Inflammatory macrophage (primary cell): ENCODE data around the gene BNC2.

Source experiments
- DNase-seq, 2 donors: peaks; one replicate each; pipeline ENCODE4 v3.0.0-alpha.2; 2020 to 2022

The BNC2 gene

GRCh38 chr9:16755467-16756160 lies 114.9 kb downstream of the BNC2 start:
- no peak for DNase-seq

GRCh38 chr9:16754662-16755061 lies 115.8 kb downstream of the BNC2 start:
- no peak for DNase-seq

GRCh38 chr9:16753256-16753655 lies 117.2 kb downstream of the BNC2 start:
- DNase-seq, result no peak

DNA sequence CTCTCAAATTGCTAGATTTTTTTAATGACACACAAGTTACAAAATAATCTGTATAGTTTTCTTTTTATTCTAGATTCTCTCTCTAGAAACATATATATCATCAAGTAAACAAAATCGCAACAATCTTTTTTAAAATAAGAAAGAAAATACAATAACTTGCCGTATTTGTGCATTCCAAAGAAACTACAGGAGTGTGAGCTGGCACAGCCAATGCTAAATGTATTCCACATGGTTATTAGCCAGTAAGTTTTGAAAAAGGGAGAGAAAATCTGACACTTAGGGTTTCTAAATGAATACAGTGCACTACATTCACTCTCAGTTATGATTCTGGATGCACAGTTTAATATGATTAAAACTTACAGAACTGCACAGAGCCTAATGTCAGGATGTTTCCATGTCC lies 117.9 kb downstream of the BNC2 start:
- no peak for DNase-seq

- no peak for DNase-seq
Observed at GRCh38 chr9:16750553-16750952, 119.9 kb downstream of the BNC2 start.

GRCh38 chr9:16745359-16745758 lies 125.1 kb downstream of the BNC2 start:
- DNase-seq, result no peak

- no peak for DNase-seq
Observed at GRCh38 chr9:16744394-16744793, 126.1 kb downstream of the BNC2 start.

GRCh38 chr9:16743375-16743774 lies 127.1 kb downstream of the BNC2 start:
- DNase-seq, result no peak

- DNase-seq, result no peak
Observed at GRCh38 chr9:16735001-16735400, 135.5 kb downstream of the BNC2 start.

DNA sequence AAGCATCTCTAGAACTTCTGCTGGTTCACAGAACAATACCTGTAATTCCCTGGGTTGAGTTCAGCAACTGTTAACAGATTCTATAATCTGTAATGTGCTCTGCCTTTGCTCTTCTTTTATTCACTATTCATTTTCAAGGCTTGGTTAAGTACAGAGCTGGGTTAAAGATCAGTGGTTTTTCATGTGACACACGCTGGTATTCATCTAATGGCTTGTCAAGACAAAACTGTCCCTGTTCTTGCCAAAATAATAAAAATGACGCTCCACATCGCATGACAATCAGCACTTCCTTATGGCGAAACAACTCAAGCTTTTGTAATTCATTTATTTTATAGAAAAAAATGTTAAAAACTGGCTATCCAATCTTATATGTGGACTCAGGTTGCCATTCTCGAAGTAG lies 137.9 kb downstream of the BNC2 start:
- DNase-seq, result no peak

DNA sequence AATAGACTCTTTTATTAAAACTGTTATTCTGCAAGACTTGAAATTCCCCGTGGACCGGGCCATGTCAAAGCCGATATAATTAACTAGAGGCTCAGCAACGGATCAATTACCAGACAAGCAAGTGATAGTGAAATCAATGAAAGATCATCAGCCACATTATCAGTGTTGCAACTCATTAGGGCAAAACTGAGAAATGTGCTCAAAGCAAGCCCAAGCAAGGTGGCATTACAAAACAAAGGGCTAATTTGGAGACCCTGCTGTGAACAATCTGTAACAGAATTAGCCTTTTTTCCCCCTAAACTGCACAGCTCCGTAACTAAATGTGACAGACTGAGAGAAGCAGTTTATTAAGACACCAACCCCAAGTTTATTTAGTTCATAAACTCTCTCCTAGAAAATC lies 140.3 kb downstream of the BNC2 start:
- DNase-seq, result no peak

DNA sequence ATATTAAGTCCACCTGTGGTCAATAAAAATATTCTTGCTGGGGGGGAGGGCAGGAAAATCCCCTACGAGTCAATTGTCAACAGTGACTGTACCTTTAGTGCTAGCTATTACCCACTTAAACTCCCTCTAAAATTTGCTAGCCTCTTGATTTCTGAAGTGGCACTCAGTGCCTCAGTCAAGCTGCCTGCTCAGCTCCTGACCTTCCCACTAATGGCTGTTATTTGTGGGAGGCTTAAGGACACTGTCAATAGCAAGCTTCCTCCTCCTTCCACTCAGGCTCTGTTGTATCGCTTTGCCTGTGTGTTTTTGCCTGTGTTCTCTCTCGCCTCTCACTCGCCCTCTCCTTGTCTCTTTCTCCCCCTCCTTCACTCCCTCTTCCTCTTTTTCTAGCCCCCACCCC lies 140.8 kb downstream of the BNC2 start:
- DNase-seq, result no peak

GRCh38 chr9:16728137-16728508 lies 142.3 kb downstream of the BNC2 start:
- DNase-seq, result no peak

GRCh38 chr9:16727452-16728136 lies 142.9 kb downstream of the BNC2 start:
- DNase-seq, result no peak

- no peak for DNase-seq
Observed at GRCh38 chr9:16726718-16727451, 143.6 kb downstream of the BNC2 start.

DNA sequence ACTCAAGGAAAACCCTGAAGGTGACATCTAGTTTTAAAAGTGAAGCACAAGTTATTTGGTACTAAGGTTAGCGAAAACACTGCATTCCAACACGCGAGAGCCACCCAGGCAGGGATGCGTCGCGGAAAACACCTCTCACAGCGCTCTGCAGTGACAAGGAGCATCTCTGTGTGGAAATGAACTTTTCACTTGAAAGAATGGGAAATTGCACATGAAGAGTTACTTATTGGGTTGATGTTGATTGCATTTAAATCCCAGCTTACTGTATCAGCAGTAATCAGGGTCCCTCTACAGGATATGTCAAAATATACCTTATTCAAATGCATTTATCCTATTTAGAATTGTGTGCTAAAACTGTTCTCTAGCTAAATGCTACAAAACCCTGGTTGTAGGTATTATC lies 144.4 kb downstream of the BNC2 start:
- no peak for DNase-seq

- no peak for DNase-seq
Observed at GRCh38 chr9:16725066-16725465, 145.4 kb downstream of the BNC2 start.

GRCh38 chr9:16721972-16722371 lies 148.5 kb downstream of the BNC2 start:
- DNase-seq, result no peak

DNA sequence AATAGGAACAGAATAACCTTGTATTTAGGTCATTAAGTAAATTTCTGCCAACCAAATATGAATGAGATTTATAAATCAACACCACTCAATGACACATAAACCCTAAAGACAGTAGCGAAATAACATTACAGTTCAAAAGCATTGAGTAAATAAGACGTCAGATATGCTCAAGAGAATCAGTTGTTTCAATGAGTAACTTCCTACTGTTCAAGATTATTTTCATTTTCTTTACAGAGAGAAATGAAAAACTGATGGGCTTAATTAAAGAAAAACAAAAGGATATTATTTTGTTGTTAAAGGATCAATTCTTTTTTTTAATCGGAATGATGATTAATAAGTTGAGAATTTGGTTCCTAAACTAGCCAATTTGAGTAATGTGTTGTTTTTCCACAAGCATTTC lies 150.1 kb downstream of the BNC2 start:
- DNase-seq, result no peak

- no peak for DNase-seq
Observed at GRCh38 chr9:16719921-16720320, 150.5 kb downstream of the BNC2 start.

- DNase-seq, result no peak
Observed at GRCh38 chr9:16718952-16719351, 151.5 kb downstream of the BNC2 start.

- no peak for DNase-seq
Observed at GRCh38 chr9:16718296-16718695, 152.2 kb downstream of the BNC2 start.

DNA sequence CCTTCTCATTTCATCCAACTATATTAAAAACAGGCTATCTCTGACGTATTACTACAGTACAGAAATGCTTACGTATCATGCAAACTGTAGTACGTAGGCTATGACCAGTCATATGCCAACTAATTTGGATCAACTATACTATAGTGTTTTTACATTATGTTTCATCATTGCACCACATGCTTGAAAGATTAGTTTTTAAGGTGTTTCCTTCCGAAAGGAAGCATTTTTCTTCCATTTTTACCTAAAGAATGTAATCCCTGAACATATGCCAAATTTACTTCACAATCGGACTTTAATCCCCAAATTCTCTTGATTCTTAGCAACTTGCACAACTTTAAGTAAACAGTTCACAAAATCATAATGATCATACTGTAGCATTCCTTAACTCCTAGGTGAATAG lies 153.9 kb downstream of the BNC2 start:
- no peak for DNase-seq

GRCh38 chr9:16715404-16715803 lies 155.1 kb downstream of the BNC2 start:
- no peak for DNase-seq
